Activated T-cell treated with anti-CD3 and anti-CD28 coated beads for 1 hour (primary cell): ENCODE measurements around the gene WHAMM.

Experiments used
- DNase-seq: peaks from one replicate; pipeline ENCODE4 v3.0.0-alpha.2; 2020; ENCODE audit warnings: low read depth

WHAMM gene

DNA sequence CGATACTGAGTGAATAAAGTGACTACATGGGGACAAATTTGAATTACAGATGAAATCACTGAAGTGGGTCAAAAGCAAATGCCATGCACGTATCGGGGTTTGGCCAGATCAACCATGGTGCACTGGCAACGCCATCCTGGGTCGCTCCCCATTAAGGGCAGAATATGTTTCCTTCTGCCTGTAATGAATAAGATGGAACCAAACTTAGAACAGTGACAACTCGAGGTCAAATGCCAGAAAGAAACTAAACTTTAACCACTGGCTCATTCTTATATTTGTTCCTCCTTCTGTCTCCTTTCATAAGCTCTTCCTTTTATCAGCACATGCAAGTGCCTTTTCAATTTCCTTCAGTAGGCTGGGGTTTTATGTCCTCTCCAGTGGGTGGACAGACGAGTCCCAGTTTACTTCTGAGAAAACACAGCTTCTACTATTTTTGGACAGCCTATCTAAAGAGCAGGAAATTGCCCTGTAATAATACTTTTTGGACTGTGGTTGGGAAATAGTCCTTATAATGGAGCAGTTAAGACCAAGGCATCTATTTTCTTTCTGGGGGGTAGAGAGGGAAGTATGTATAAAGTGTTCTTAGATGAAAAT, 61.4 kb downstream of the WHAMM start:
- DNase-seq, result no peak

- DNase-seq, result no peak
Measured at GRCh38 chr15:82871358-82871757, 61.9 kb downstream of the WHAMM start.

DNA sequence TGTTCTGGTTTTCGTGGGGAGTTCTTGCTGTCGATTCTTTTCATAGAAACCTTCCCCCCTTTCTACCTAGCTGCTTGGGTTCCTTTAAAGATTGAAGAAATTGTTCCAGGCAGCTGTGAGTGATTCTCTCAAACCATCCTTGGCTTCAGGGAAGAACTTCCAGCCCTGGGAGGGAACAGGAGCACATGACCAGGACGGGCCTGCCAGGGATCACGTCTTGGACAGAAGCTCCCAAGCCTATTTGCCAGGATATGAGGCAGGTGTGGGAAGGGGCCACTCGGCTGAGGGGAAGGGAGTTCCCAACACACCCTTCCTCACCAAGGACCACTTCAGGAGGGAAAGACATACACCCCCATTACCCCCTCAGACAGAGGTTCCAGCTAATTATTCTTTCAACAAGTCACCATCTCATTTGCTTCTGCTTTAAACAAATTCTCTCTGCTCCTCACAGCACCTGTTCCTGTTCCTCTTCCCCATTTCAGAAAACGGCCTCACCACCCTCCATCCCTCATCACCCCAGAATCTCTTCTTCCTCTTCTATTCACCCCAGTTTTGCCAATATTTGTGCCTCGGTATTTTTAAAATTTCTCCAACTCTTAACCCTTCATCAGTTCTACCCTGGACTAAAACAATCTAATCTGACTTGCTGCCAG, 62.5 kb downstream of the WHAMM start:
- DNase-seq, result no peak

GRCh38 chr15:82873000-82873680, 63.7 kb downstream of the WHAMM start:
- DNase-seq, result no peak

GRCh38 chr15:82874267-82874666, 64.8 kb downstream of the WHAMM start:
- DNase-seq, result no peak

GRCh38 chr15:82874961-82875360, 65.5 kb downstream of the WHAMM start:
- DNase-seq, result no peak

DNA sequence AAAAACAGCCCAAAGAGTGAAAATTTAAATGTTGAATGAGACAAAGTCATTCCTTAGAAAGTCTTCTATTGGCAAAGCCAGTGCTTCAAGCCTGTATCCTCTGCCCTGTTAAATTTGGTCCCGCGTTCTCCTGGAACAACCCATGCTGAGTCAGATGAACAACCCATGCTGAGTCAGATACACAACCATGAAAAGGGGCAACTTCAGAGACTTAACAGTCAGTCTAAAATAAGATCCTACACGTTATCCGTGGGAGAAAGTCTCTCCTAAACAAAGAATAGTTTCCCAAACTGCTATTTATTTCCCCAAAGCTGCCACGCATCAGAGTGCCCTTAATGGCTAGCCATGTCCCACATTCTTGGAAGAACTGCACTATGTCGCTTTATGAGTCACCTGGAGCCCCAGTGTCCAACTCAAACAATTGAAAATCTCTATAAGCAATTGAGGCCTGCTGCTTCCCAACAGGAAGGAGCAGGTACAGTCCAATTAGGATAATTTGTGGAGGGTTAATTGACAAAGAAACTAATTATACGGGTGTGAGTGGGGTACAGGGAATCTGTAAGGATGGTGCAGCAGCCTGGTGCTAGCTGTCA, 66.1 kb downstream of the WHAMM start:
- DNase-seq, result no peak

- DNase-seq, result no peak
Measured at GRCh38 chr15:82877825-82878224, 68.4 kb downstream of the WHAMM start.

- DNase-seq, result no peak
Measured at GRCh38 chr15:82878325-82878724, 68.9 kb downstream of the WHAMM start.

- no peak for DNase-seq
Measured at GRCh38 chr15:82880704-82881103, 71.3 kb downstream of the WHAMM start.

DNA sequence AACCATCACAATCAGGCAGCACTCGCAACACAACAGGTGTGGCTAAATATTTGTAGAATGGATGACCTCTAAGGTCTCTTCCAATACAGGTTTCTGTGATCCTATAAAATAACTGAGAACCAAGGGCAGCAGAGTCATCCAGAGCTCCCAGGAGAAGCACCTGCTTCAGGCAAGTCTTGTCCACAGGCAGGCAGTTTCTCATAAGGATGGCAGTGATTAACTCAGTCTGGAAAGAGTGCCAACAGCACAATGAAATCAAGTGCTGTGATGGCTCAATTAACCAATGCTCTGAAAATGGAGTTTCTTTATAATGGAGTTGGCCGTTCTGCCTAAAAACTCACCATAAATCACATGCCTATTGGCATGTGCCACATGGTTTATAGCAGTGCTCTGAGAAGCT, 72.3 kb downstream of the WHAMM start:
- no peak for DNase-seq

DNA sequence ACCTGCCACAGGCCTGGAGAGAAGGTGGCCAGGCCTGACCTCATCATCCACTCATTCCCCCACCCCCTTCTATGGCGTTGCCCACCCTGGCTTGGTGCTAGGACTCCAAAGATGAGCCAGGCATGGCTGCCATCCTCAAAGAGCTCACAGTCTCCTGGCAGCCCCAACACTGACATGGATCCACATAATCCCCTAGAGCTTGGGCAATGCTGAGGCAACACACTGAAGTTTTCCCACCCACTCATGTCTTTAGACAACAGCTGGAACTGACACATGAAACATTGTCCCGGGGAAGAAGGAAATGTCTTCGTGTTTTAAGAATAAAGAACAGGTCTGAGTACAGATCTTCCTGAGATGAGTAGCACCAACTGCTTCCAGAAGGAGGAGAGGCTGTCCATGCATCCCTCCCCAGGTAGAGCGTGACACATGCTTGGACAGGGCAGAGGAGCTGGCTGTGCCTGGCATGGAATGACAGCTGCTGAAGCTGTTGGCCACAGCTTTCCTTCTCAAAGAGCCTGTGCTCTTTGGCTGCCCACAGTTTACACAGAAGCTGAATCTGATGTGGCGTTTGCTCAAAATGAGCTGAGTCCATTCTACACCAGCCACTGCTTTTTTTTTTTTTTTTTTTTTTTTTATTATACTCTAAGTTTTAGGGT, 73.0 kb downstream of the WHAMM start:
- DNase-seq, result no peak
